SK-N-DZ (cell line): ENCODE results near the gene MLXIP.

ENCODE experiments used
- DNase-seq: peaks from one replicate; pipeline ENCODE4 v3.0.0-alpha.2; 2015; ENCODE audit warnings: low spot score

MLXIP gene

DNA sequence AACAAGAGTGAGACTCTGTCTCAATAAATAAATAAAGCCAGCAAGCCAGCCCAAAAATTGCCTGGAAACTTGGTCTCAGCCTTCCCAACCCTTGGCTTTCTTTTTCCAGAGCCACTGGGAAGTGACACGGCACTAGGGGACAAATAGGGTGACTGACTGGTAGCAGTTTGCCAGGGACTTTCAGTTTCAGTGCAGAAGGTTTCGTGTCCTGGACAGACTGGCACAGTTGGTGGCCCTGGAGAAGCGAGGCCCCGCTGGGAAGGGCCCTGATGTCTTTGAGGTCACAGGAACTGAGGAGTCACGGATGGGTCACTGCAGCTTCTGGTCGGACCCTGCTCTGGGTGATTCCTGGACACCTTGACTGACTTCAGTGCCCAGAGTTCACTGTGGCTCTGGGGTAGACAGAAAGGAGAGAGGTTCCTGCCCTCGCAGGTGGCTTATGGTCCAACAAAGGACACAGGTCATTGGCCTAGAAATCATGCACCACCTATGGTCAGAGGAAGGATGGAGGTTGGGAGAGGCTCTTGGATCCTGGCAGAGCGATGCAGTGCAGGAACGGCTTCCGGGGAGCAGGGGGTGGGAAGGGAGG lies 107.0 kb downstream of the MLXIP start:
- no peak for DNase-seq

DNA sequence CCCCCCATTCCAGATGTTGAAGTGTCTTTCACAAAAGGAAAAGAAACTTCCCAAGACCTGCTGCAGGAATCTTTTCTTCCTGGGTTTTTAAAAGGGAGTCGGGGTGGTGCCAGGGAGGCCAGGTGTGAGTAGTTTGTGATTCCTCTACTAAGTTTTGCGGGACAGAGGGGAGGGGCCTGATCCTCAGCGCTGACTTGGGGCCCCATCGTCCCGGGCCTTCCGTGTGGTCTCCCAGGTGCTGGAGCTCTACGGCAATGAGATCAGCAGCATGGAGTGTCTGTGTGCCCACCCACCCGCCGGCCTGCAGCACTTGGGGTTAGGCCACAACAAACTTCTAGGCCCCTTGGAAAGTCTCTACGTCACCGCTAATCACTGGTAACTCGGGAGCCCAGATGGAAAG lies 108.9 kb downstream of the MLXIP start:
- no peak for DNase-seq

DNA sequence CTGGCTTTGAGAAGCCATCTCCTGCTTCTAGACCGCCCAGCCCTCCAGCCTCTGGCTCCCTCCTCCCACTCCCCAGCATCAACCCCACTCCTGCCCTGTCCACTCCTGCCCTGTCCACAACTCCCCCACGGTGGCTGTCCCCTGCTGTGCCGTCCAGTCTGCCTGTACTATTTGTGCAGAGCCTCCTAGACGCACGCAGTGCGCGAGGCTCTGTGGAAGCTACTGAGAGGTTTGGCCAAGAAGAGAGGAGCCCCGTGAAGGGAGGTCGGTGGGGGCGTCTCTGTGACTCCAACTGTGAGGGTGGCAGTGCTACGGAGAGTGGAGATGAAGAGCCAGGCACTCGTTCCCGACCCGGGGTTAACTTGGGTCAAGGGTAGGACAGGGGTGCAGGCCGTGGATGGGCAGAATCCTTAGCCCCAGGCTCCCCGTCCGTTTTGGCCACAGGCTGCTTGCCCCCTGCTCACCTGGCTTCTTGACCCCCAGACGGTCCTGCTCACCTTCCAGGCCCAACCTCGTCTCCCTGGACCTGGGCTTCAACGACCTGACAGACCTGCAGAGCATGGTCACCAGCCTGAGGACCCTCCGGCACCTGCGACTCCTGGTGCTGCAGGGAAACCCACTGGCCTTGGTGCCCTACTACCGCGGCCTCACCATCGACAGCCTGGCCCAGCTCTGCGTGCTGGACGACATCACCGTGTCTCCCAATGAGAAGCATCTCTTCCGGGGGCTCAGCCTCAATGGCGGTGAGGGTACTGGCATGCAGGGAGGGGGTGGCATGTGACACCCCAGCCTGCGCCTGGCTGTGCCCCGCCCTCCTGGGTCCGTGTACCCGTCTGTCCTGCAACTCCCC lies 111.3 kb downstream of the MLXIP start:
- no peak for DNase-seq

DNA sequence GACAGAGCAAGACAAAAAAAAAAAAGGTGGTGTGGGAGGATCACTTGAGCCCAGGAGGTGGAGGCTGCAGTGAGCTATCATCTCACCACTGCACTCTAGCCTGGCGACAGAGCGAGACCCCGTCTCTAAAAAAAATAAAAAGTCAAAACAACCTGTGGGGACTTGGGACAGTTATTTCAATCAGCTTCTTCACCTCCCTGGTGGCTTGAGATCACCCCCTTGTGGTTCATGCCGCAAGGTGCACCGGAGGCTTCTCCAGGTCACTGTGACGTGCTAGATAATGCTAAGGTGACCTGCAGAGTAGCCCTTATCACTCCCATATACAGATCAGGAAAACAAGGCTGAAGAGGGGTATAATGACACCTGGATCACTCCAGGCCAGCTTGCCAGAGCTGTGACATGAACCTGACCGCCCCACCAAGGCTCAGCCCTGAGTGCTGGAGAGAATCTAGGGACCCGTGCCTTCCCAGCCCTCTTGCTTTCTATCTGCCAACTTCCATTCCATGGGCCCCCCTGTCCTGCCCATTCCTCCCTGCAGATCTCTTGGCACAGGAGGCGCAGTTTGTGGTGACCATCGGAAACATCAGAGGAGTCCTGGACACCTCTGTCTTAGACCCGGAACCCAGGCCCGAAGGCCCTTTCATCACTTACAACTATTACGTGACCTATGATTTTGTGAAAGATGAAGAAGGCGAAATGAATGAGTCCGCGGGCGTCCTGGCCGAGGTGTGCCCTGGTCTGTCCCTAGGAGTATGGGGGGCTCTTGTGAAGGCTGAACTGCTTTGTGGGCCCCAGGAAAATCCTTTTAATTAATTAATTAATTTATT lies 112.5 kb downstream of the MLXIP start:
- peak; percentile 84 for DNase-seq

DNA sequence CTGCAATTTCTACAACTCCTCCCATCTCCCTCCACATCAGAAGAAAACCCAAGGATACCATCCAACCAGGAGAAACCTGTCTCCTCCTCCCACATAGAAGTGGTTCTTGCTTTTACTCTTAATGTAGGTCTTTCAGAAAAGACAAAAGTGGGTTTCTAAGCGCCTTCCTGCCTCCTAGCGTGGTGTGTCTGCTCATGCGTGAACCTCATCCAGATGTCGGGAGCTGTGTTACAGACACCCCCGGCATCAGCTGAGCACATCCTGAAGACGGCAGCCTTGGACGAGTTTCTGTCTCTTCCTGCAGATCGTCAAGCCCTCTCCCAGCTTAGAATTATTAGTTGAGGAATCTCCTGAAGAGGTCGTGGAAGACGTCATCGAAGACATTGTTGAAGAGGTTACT lies 113.9 kb downstream of the MLXIP start:
- DNase-seq, result no peak

DNA sequence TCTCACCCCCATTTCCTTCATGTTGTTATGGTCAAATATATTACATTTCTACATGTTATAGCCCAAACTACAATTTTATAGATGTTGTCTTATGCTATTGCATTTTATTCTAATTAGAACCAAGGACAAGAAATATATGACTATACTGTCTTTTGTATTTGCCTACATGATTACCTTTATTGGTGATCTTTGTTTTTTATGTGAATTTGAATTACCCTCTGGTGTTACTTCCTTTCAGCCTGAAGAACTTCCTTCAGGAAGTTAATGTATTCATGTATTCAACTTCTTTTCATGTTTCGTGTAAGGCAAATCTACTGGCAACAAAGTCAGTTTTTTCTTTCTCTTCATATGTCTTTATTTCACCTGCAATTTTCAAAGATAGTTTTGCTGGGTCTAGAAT lies 116.2 kb downstream of the MLXIP start:
- no peak for DNase-seq

DNA sequence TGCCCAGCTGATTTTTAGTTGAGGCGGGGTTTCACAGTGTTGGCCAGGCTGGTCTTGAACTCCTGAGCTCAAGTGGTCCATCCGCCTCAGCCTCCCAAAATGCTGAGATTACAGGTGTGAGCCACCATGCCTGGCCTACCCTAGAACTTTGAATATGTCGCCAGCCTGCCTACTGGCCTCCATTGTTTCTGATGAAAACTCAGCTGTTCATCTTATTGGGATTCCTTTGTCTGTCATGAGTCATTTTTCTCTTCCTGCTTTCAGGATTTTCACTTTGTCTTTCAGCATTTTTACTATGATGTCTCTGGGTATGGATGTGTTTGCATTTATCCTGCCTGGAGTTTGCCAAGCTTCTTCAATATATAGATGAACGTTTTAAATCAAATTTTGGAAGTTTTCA lies 116.8 kb downstream of the MLXIP start:
- no peak for DNase-seq
